AG10803 (cell line): ENCODE measurements around the gene USP8.
A peak's percentile ranks its signal among the peaks of the same experiment; 100 is the strongest.

Experiments
- DNase-seq: peaks from one replicate; pipeline ENCODE4 v3.0.0; 2010; ENCODE audit warnings: low read depth
- H3K4me3 ChIP-seq: 2 replicates; pipeline ENCODE4 v1.5.1; 2011; ENCODE audit warnings: mild to moderate bottlenecking, low read length, control low read depth
- TF ChIP-seq, protein P1 (sequence below): conservative IDR thresholded peaks from 2 replicates; pipeline ENCODE4 v1.5.1; 2011; ENCODE audit warnings: mild to moderate bottlenecking, low read length, control low read depth, inconsistent platforms

Gene USP8

DNA sequence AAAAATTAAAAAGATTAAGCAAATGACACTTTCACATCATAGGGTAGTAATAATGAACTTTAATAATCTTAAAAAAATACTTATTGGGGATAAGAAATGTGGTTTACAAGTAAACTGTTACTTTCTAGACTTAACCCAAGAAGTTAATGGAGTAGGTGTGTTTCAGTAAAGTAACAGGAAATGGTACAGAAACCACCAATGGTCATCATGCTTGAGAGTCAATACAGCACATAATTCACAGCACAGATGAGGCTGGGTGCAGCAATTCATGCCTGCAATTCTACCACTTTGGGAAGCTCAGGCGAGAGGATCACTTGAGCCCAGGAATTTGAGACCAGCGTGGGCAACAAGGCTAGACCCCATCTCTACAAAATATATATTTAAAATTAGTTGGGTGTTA lies 133.8 kb downstream of the USP8 start:
- TF ChIP-seq, protein P1, sequence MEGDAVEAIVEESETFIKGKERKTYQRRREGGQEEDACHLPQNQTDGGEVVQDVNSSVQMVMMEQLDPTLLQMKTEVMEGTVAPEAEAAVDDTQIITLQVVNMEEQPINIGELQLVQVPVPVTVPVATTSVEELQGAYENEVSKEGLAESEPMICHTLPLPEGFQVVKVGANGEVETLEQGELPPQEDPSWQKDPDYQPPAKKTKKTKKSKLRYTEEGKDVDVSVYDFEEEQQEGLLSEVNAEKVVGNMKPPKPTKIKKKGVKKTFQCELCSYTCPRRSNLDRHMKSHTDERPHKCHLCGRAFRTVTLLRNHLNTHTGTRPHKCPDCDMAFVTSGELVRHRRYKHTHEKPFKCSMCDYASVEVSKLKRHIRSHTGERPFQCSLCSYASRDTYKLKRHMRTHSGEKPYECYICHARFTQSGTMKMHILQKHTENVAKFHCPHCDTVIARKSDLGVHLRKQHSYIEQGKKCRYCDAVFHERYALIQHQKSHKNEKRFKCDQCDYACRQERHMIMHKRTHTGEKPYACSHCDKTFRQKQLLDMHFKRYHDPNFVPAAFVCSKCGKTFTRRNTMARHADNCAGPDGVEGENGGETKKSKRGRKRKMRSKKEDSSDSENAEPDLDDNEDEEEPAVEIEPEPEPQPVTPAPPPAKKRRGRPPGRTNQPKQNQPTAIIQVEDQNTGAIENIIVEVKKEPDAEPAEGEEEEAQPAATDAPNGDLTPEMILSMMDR, result no peak
- H3K4me3 ChIP-seq, result no peak overlapping the region
- DNase-seq, result no peak

DNA sequence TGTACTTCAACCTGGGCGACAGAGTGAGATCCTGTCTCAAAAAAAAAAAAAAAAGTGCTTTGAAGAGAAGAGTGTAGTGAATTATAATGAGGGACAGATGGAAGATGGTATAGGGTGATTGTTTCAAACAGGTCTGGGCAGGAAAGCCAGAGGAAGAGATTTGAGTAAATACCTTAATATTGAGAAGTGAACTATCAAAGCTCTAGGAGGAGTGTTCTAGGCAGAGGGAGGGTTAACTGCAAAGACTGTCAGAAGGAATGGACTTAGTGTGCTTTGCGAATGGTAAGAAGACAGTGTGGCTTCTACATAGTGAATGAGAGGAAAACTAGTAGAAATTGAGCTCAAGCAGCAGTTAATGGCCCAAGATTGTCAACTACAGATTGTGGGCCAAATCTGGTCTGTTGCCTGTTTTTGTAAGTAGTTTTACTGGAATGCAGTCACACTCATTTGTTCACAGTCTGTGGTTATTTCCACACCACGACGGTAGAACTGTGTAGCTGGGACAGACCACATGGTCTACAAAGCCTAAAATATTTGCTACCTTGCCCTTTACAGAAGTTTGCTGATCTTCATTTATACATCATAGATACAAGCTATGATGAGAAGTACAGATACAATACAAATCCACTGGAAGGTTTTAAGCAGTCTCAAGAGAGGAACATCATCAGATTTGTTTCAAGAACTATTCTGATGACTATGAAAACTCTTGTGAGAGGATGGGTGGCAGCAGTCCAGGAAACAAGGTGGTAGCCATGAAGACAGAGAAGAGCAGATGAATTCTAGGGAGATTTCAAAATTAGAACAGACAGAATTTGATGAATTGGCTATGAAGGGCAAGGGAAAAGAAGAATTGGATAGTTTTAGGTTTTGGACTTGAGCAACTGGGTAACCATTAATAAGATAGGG lies 138.8 kb downstream of the USP8 start:
- peak; percentile 80 for DNase-seq
- TF ChIP-seq, protein P1, result no peak
- no peak overlapping the region for H3K4me3 ChIP-seq

DNA sequence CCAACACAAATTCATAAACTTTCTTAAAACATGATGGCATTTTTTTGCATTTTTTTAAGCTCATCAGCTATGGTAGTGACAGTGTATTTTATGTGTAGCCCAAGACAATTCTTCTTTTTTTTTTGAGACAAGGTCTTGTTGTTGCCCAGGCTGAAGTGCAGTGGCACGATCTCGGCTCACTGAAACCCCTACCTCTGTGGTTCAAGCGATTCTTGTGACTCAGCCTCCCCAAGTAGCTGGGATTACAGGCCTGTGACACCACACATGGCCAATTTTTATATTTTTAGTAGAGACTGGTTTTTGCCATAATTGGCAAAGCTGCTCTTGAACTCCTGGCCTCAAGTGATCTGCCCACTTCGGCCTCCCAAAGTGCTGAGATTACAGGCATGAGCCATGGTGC lies 139.6 kb downstream of the USP8 start:
- TF ChIP-seq, protein P1, result no peak
- no peak overlapping the region for H3K4me3 ChIP-seq
- no peak for DNase-seq
